GM21367 (cell line): Measurements from ENCODE around the gene MDC1.

Experiments
- ATAC-seq: cut with Tn5 transposase; IDR thresholded peaks from one replicate; pipeline ENCODE4 v1.9.1; 2021; ENCODE audit not compliant: unreplicated experiment

MDC1 gene

DNA sequence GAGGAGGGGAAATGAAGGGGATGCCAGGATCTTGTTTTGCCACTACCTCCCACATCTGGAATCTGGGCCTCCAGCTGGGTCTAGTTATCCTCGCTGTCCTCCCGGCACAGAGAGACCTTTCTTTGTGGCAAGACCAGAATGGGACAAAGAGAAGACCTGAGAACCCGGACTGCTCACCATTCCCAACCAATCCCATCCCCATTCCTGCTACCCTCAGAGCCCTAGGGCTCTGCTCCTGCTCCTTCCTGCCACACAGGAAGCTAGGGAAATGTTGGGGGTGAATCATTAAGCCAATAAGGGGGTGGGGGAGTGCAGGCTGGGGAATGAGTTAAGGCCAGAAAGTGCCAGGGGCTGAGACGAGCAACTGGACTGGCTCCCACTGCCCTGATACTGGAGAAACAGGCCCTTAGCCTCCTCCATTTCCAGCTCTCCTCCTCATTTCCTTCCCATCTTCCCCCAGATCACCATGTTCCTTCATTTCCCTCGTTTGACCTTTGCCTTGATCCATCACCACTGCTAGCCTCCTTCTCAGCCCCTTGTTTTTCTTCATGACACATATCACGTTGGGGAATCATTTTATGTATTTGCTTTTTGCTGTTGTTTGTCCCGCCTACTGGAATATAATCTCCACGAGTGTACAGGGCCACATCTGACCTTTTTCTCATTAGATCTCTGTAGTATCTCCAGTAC is 31.9 kb upstream of the MDC1 start:
- ATAC-seq: no peak

DNA sequence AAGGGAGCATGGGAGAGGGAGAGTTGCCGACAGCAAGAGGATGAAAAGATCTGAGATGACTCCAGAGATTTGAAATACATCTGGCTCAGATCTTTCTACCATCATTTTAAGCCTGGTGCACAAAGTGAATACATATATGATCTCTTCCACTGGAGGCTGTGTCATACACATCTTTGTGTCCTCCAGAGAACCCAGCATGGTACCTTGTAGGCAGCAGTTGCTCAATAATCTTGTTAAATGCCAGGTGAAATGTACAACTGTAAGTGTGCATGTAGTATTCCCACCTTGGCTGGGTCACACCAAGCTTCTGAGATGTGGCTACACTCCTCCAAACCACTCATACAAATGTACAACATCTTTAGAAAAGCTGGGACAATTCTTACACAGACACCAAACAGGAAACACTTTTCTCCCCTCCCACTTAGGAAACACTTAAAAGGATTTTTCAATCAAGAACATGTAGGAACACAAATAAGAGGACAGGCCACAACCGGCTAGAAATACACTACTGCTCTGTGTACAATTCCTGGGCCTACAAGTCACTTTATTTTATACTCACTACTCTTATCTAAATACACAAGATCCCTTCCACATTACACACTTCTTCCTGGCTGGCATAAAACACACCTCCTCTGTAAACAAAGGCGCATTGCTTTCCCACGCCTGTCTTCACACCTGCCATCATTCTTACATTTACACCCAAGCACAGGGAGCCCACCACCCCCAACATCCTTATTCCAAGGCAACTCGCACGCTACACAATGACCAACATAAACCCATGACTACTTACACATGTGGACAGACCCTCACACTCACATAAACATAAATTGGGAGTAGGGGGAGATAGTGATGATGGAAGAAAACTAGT is 31.1 kb upstream of the MDC1 start:
- ATAC-seq: no peak

DNA sequence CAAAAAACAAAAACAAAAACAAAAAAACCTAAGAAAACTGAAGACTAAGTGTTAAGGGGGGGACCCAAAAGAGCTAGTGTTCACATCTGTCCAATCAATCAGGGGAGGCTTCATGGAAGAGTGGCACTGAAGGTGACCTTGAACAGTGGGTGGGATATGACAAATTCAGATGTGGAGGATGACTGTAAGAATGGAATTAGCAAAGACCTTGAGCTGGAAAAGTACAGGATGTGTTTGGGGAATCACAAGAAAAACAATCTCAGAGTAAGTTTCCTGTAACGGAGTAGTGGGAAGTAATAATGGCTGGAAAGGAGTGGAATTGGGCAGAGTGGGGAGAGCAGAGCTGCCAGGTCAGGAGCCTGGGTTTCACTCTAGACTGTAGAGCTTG is 30.2 kb upstream of the MDC1 start:
- ATAC-seq: no peak

DNA sequence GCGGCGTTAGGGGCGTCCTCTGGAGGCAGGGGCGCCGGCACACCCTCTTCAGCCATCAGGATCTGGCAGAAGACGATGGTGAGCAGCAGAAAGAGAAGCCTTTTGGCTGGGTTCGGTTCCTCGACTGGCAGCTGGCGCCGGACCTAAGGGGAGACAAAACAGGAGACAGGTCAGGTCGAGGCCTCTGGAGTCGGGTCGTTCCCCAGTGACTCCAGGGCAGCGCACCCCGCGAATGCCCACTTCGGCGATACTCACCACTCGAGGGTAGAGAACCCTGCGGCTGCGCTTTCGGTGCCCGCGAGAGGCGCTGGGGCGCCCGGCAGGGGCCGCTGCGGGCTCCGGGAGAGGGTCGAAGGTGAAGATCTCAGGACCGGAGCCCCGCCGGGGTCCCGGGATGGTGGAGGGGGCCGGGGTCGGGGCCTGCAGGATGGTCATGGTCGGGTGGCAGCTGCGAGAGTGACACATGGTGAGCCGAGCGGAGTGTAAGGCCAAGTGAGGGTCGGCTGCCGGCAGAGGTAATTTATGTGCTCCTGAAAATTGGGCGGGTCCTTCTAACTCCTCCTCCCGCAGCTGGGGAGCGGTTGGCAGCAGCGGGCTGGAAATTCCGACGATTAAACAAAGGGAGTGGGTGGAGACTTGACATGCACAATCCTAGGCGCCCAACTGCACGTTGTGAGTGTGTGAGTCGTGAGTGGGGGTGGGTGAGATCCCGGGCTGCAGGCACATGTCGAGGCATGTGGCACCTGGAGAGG is 27.1 kb upstream of the MDC1 start, which contains the start of gene IER3:
IER3 (minus strand) TSS at position 494 of the 752 bp plus-strand sequence; CDS start at position 465, 29 bp downstream.
- no peak for ATAC-seq

DNA sequence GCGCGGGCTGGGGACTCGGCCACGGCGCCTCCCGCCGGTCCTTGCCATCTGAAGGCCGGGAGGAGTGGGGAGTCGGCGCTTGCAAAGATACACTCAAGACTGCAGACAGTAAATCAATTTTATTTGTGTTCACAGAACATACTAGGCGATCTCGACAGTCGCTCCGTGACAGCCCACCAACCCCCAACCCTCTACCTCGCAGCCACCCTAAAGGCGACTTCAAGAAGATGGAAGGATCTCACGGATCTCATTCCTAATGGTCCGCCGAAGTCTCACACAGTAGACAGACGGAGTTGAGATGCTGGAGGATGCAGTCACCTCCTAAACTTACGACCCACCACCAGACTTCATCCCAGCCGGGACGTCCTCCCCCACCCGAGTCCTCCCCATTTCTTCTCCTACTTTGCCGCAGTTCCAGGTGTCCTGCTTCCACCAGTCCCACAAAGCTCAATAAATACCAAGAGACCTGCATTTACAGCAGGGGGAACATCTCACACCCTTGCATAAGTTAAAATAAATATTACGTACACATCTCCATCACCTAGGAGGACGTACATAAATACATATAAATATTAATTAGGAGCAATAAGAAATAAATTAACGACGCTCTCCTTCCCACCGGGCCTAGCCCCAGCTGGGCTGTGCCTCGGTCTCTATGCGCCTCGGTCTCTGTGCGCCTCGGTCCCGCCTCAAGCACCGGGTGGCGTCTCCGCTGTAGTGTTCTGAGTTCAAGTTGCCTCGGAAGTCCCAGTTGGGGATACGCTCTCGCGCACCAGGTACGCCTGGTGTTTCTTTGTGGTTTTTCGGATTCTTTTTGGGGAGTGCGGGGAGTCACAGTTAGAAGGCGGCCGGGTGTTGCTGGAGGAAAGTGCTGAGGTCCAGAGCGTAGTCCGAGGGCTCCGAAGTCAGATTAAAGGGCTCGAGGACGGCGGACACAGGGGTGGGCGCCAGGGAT is 26.3 kb upstream of the MDC1 start:
- ATAC-seq: peak; percentile 20

DNA sequence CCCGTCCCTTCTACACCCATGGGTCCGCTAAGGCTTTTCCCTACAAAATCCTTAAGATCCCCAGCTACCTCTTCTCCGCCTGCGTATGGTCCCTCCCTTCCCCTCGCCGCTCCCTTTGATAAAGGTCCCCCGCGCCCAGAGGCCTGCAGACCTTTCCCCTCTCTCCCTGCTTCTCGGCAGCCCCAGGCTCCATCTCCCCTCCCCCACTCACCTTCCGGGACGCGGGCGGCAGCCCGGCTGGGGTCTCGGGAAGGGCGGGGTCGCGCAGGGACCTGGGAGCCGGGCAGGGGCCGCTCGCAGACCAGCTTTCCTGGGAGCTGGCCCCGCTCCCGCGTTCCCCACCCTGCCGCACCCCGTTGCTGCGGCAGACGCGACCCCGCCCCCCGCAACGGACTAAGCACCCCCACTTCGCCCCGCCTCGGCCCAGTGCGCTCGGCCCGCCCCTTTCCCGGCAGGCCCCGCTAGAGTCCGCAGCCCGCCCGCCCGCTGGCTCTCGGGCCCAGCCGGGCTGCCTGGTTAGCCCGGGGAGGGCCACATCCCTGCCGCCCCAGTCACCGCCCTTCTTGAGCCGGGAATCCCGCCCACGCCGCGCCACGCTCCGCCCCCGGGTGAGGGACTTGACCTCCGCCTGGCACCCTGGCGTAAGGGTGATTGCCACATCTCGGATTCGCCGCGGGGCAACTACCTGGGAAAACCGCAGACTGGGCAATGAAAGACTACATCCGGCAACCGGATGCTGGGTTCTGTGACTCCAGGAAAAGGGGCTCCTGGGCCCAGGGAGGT is 25.4 kb upstream of the MDC1 start, which contains the start of gene FLOT1:
FLOT1 (minus strand) TSS at position 372 of the 783 bp plus-strand sequence. CDS start 498 bp downstream, outside the sequence.
- ATAC-seq: peak; percentile 66

DNA sequence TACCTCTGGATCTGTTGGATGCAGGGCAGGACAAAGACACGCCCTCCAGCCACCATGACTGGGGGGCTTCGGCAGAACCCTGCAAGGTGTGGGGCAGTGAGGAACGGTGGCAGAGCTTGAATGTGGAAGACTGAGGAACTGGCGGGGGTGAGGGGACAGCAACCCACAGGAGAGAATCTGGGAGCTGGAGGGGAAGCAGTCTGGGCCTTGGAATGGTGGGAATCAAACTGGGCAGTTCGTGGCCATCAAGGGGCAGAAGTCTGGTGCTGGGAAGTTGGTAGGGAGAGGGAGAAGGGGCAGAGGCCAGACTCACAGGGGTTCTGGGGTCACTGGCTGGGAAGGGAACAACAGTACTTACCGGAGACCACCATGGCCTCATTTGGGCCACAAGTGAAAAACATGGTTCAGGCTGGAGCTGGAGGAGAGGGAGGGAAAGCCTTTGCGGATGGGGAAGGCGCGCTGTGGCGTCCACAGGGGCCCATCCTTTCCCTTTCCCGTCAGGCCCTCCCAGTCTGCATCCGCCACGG is 24.8 kb upstream of the MDC1 start:
- no peak for ATAC-seq

DNA sequence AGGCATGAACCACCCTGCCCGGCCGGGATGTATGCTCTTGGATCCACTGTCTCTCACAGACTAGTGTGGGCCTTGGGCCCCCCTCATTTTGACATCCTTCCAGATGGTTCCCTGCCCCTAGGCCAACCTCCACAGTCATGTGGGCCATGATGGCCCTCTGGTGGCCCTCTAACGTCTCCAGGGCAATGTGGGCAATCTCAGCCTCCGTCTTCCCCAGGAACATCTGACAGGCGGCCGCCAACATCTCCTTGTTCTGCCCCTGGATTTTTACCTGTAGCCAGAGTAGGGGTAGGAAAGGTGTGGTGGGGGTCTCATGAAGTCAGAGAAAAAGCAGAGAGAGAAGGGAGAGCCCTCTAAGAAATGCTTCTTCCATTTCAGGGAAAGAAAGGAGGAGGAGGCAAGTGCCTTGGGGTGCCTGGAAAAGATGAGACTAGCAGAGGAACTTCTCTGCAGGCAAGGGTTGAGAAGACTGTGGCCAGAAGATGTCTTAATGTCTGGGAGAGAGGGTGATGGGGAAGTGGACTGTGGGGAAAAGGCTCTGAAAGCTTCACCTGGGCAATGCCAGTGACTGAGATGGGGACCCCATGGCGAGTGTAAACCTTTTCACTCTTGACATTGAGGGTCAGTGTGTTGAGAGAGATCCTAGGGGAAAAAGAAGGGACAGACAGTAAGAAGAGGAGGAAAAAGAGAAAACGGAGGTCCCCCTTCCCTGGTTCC is 24.1 kb upstream of the MDC1 start:
- ATAC-seq: no peak

DNA sequence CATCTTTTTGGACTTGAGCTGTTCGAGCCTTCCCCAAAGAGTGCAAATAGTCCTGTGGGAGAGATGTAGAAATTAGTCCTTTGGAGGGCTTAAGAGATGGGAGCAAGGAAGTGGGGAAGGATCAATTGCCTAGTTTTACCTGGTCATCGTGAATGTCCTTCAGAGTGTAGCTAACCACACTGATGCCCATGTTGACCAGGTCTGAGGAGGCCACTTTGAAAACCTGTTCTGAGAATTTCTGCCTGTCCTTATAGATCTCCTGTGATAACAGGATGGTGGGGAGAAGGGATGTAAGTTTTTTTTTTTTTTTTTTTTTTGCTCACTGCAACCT is 23.4 kb upstream of the MDC1 start:
- no peak for ATAC-seq

DNA sequence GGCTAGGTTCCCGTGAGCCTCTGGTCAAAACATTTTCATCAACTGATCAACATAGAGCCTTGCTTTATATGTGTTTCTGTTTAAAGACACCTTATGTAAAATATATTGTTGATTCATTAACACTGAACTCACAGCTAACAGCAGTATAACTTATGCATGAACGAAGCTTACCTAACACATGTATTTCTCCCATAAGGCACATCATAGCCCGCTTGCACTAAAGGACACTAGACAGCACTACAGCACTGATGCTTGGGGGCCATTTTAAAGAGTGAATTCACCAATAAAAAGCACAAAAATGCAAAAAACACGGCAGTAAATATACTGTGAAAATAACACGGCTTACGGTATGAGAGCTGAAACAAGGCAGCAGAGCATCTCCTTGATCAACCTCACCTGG is 21.5 kb upstream of the MDC1 start:
- no peak for ATAC-seq

DNA sequence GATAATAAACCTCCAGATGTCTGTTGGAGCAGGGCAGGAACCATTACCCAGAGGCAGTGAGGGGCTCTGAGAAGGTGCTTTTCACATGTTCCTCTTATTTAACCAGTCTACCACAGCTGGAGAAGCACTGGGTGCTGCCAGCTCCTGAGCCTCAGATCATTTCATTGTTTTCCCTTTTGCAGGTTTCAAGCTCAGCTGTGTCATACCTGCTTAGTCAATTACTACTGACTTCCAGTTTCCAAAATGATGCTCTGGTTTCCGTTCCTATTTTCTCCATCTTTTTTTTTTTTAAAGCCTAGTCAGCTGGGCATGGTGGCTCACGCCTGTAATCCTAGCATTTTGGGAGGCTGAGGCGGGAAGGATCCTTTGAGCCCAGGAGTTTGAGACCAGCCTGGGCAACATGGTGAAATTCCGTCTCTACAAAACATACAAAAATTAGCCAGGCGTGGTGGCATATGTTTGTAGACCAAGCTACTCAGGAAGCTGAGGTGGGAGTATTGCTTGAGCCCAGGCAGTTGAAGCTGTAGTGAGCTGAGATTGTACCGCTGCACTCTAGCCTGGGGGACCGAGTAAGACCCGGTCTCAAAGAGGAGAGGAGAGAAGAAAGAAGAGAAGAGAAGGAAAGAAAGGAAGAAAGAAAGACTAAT is 18.7 kb upstream of the MDC1 start:
- no peak for ATAC-seq

DNA sequence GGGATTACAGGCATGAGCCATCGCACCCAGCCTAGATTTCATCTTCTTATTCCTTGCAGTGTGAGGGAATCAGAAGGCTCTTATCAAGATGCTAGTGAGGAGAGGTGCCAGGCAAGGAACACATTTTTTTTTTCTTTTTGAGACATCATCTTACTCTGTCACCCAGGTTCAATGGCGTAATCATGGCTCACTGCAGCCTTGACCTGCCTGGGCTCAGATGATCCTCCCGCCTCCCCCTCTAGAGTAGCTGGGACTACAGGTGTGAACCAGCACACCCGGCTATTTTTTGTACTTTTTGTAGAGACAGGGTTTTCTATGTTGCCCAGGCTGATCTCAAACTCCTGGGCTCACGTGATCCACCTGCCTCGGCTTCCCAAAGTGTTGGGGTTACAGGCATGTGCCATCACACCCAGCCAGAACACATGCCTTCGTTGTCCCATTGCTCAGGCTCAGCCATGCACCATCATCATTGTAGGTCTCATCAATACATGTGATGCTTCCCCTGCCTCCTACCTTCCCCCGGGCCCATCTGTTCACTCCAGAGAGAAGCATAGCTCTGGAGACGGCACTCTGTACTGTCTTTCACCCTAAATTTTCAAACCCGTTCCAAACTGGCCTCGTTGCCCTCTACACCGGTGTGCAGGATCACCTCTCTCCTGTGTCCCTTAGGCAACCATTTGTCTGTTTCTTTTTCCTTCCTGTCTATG is 15.3 kb upstream of the MDC1 start:
- ATAC-seq: no peak

DNA sequence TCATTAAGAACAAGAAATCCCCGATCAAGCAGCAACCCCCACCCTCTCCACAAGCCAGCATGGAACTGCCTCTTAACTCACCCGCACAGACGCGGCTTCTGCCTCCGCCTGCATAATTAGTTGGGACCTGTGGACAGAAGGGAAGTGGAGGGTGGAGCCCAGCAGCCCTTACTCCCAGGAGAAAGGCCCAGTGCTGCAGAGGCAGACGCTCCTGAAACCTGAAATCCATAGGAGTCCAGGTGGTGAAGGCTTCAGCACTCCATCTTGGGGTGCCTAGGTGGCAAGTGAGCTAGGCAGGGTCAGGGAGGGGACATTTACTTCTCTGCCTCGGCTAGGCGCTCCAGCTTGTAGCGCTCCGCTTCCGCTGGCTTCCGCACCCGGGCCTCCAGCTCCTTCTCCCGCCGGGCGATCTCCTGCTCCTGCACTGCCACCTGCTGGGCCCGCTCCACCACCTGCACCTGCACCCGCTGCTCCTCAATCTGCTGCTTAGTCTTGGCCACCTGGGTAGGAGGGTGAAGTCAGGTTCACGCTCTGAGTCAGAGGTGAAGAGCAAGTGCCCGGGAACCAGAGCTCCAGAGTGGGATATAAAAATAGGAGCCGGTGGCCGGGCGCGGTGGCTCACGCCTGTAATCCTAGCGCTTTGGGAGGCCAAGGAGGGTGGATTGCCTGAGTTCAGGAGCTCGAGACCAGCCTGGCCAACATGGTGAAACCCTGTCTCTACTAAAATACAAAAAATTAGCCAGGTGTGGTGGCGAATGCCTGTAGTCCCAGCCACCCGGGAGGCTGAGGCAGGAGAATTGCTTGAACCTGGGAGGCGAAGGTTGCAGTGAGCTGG is 13.7 kb upstream of the MDC1 start:
- no peak for ATAC-seq

DNA sequence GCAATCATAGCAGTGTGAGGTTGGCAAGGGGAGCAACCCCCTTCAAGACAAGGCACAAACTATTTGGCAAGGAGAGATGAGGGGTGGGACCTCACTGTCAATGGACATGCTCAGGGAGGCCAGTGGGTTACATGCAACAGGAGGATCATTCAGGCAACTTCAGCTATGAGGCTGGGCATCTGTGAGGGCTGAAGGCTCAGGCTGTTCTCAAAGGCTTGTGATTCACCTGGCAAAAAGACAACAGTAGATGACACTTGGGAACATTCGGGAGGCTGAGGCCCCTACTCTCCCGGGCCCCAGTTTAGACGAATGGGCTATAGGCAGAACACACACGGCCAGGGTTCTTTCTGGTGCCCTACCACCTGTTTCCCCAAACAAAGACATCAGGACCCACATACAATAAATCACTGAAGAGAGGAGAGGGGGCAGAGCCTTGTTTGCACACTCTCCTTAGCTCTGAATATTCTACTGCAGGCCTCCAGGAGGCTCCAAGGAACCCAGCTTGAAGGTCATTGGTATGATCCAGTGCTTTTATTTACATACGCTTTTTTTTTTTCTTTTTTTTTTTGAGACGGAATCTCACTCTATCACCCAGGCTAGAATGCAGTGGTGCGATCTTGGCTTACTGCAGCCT is 11.0 kb upstream of the MDC1 start:
- no peak for ATAC-seq

DNA sequence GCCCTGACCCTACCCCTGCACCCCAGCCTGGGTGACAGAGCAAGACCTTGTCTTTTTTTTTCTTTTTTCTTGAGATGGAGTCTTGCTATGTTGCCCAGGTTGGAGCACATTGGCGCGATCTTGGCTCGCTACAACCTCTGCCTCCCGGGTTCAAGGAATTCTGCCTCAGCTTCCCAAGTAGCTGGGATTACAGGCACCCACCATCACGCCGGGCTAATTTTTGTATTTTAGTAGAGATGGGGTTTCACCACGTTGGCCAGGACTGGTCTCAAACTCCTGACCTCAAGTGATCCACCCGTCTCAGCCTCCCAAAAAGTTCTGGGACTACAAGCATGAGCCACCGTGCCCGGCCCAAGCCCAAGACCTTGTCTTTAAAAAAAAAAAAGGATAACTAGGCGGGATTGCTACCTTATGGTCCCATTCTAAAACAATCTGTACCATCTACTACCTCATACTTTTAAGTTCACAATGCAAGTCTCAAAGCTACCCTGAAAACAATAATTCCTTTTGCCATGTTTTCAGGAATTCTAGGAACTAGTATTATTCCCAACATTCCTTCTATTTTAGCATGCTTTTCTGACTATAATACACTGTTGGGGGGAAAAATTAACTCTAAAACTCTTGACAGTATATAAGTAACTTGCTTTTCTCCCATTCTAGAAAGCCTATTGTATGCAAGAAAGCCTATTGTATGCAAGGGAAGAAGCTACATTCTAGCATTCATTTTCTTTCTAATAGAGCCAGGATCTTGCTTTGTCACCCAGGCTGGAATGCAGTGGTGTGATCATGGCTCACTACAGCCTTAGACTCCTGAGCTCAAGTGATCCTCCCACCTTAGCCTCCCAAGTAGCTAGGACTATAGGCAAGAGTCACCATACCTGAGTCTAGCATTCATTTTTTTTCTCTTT is 9.7 kb upstream of the MDC1 start:
- no peak for ATAC-seq
